ENCODE measurements around the gene CD3G. TPM values are rescaled to one million over a fixed set of nuclear protein-coding genes. Genes with fewer than 3 reads are reported as not detected.
A peak's percentile ranks its signal among the peaks of the same experiment; 100 is the strongest.

Gene CD3G
- total and polyA plus RNA-seq, 9 of the 15 experiments (the other 6 are each of a cell fraction or from before 2014, with no cell fraction given): 0.30 to 1.7 (median 0.47) TPM

- TF ChIP-seq E4F1 (CRISPR knock-in tag; IDR thresholded peaks at IDR 0.05; ENCODE audit: borderline replicate concordance) (no peak), ATF1 (CRISPR knock-in tag; IDR thresholded peaks at IDR 0.05) (no peak), ATF1 (tag; IDR thresholded peaks at IDR 0.05) (peak; percentile 63), E2F4 (CRISPR knock-in tag; IDR thresholded peaks at IDR 0.05; ENCODE audit: low read depth) (no peak), CBX8 (IDR thresholded peaks at IDR 0.05; ENCODE audit: borderline replicate concordance, extremely low read depth, low read depth, low read length, poor library complexity, severe bottlenecking) (no peak), GMEB1 (CRISPR knock-in tag; IDR thresholded peaks at IDR 0.05) (no peak), ARHGAP35 (IDR thresholded peaks at IDR 0.05; ENCODE audit: partially characterized antibody) (no peak), SIN3A (IDR thresholded peaks at IDR 0.05; ENCODE audit: borderline replicate concordance in 2 of 2, control insufficient read depth in 1 of 2, low read depth in 2 of 2, low read length in 2 of 2) (peak; percentile 51 to 69; a peak in 2 of 4 replicates), RFX7 (CRISPR knock-in tag; IDR thresholded peaks at IDR 0.05) (no peak), ZSCAN29 (IDR thresholded peaks at IDR 0.05) (no peak), ZNF696 (CRISPR knock-in tag; conservative IDR thresholded peaks at IDR 0.05) (no peak), RERE (CRISPR knock-in tag; IDR thresholded peaks at IDR 0.05; ENCODE audit: borderline replicate concordance) (0 out of 2 replicates have a peak, but pooled peaks have one; percentile 60), CREB1 (IDR thresholded peaks at IDR 0.05) (peak; percentile 34; the same call in 1 of the 2 replicates), CREB1 (CRISPR knock-in tag; IDR thresholded peaks at IDR 0.05) (peak; percentile 39; the same call in 1 of the 2 replicates), FOXA3 (CRISPR knock-in tag; conservative IDR thresholded peaks at IDR 0.05 in 1 of 2, IDR thresholded peaks at IDR 0.05 in 1 of 2) (no peak), ZNF24 (IDR thresholded peaks at IDR 0.05) (no peak)
Observed at GRCh38 chr11:118401151-118401879, 57.2 kb downstream of the CD3G start, which contains the start of gene ATP5MG (continued).
